Stimulated activated CD8-positive, alpha-beta memory T cell treated with anti-CD3 and anti-CD28 coated beads, Interleukin-12 subunit alpha, Interleukin-12 subunit beta, amount 100 ng/mL, for 1 hour (primary cell): ENCODE data around the gene CD209.

Experiments
- DNase-seq: peaks from one replicate; pipeline ENCODE4 v3.0.0-alpha.2; 2020; ENCODE audit warnings: low read depth

Gene CD209

DNA sequence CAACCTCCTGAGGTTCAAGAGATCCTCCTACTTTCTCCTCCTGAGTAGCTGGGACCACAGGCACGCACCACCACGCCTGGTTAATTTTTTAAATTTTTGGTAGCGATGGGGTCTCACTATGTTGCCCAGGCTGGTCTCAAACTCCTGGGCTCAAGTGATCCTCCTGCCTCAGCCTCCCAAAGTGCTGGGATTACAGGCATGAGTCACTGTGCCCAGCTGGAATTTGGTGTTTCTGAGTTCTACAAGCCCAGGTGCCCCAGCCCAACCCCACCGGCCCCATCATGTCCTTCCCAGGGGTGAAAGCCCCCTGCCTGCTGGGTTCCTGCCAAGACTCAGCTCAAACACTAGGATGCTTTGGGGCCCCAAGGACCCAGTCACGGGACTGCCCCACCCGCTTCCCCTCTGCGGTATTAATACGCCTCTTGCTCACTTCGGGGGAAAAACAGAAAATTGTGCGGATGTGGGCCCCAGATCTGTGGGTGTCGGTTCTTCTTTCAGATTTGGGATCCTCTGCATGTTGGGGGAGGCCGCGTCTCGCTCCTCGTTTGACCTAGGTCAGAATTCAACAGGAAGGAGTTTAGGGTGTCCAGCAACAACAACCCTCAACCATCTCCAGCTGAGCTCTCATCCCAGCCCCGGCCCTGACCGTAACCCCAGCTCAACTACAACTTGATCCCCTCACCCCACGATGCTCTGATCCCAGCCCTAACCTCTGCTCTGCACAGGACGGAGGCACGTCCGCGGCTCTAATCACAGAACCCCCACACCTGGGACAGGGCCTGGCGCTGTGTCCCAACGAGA lies 41.7 kb downstream of the CD209 start:
- peak; percentile 56 for DNase-seq

DNA sequence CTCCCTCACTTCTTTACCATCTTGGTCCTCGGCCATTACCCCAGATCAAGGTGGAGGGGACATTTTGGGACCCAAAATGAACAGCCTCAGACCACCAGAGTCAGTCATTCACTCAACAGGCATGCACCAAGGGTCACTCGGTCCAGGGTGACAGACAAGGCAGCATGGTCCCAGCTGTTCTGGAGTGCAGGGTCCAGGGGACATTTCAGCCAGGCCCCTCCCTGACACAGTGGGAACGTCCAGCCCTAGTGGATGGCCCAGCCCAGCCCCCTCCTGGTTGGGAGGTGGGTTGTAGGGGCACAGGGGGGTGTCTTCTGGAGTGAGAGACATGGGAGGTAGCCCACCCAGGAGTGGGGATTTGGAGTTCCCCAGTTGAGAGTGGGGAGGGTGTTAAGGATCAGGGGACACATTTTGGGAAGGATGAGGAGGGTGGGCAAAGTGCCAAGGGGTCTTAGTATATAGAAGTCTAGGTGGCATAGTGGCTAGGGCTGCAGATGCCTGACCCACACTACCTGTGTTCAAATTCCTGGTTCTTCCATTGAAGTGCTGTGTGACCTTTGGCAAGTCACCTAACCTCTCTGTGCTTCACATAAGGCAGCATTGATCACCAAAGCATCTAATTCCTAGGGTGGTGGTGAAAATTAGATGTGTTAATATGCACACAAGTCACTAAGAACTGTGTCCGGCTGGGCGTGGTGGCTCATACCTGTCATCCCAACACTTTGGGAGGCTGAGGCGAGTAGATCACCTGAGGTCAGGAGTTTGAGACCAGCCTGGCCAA lies 42.9 kb downstream of the CD209 start:
- no peak for DNase-seq

DNA sequence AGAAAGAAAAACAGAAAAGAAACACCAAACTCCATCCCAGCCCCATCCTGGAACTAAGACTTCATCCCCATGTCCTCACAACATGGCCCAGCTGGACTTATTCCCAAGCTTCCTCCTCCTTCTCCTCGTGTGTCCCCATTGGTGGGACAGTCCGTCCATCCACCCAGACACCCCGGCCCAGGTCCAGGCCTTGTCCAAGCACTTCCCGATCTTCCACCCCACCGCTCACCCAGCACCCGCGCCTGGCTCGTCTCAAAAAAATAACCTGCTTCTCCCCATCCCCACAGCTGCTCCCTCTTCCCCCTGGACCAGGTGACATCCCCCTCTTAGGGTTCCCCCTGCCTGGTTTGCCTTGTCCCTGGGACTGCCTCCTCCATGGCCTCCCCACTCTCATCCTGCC lies 44.0 kb downstream of the CD209 start:
- no peak for DNase-seq

DNA sequence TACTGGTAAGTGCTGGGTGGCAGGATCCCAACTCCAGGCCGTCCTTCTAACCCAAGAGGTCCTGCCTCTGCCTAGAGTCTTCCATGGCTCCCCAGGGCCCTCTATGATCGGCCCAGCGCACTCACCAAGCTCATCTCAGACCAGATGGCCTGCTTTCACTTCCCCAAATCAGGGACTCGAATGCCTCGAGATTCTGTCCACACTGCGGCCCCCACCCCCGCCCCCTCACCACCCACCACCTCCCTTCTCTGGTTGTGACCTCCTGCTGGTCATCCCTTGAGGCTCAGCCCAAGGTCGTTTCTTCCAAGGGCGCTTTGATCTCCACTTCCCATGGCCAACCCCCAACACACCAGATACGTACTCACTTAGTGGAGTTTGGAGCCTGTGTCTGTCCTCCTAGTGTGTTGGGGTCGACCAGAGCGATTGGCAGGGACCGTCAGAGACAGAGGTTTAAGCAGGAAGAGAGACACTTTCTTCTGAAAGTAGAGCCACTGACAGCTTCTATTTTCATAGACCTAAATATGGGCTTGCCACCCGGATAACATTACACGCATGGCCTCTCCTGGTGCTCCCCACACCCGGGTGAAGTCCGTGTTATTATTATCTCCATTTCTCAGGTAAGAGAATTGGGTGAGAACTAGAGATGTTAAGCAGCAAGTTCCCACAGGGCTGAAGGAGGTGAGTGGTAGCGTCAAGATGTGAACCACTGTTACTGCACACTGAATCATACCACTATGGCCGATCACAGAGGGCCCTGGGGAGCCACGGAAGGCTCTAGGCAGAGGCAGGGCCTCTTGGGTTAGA lies 45.5 kb downstream of the CD209 start, which contains the start of gene FCER2:
FCER2 (minus strand) TSS at position 478 of the 804 bp plus-strand sequence. CDS start 2,371 bp downstream, outside the sequence.
- no peak for DNase-seq

DNA sequence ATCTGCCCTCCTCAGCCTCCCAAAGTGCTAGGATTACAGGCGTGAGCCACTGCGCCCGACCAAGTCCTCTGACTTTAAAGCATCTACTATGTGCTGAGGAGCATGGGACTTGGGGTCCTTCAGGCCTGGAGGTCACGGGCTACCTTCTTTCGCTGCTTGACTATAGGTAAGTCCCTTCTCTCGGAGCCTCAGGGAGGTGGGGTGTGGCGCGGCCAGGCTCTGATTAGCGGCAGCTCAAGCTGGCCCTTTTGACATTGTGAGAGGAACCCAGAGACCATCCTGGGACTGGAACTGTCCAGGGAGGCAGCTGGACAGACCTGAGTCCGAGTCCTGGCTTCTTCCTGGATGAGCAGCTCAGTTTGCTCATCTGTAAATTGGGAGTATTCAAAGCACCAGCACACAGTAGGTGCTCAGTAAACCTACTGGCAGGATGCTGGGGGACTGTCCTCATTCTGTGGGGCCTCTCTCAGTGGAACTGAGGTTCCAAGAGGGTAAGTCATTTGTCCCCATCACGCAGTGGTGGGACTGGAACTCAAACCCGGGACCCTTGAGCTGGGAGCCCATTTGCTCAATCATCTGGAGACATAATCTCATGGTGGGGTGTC lies 46.2 kb downstream of the CD209 start:
- DNase-seq: no peak

DNA sequence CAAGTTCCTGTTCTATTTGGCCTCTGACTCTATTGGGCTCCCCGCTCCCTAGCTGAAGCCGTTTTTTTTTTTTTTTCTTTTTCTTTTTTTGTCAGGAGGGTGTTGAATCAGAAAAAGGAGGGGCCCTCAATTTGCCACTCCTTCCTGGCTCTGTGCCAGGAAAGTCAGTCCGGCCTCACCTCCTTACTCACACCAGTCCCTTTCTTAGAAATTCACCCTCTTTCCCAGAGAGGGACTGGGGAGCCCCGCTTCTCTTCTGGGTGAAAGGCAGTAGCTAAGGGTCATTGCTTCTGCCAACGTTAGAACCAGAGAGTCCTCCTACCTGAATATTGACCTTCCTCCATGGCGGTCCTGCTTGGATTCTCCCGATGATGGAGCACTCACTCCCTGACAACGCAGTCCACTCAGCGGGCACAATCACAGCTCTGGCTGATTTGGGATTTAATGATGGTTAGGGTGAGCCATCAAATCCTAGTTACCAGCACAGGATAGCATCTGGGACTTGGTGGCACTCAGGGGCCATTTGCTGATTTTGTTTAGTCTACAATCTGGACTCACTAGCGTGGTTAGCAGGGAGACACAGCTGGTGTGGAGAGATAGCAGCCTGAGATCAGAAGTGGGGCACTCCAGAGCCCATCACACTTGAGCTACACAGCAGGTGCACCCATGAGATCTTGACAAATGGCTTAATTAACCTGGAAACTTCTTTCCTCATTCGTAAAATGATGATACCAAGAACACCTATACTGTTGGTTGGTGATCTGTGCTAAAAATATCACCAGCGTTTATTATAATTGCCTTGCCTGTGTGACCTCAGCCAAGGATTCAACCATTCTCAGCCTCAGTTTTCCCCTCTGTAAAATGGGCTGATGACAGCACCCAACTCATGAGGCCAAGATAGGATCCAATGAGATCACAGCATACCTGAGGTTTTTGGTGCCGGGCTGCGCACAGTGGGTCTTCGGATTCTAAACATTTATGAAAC lies 47.6 kb downstream of the CD209 start:
- no peak for DNase-seq

DNA sequence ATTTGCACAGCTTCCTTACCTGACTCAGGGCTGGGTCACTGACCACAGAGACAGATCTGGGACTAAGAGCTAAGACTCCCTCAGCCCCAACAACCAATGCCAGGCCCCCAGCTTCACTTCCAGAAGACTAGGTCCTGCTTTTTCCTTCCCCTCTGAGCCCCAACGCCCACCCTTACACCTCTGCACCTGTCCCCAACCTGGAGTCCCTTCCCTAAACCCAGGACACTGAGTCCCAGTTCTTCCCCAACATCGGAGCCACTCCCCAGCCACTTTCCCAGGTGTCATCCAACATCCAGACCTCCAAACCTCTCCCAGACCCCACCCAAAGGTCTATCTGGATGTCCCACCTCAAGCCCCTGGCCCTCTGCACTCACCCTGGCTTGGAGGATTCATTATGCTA lies 48.3 kb downstream of the CD209 start:
- no peak for DNase-seq

DNA sequence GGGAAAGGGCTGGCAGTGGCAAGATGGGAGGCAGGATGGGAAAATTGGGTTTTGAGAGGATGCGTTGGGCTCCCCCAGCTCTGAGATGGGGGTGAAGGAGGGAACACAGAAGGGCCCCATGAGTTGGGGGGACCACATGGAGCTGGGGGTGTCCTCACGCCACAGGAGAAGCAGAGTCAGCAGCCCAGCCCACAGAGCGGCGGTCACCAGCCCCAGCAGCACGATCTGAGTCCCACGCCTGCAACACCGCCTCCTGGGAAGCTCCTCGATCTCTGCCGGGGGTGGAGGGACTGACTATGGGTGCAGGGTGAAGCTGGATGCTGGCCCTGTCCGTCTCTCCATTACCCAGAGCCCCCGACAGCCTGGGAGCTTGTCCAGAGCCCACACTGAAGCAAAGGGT lies 48.8 kb downstream of the CD209 start:
- DNase-seq: no peak

DNA sequence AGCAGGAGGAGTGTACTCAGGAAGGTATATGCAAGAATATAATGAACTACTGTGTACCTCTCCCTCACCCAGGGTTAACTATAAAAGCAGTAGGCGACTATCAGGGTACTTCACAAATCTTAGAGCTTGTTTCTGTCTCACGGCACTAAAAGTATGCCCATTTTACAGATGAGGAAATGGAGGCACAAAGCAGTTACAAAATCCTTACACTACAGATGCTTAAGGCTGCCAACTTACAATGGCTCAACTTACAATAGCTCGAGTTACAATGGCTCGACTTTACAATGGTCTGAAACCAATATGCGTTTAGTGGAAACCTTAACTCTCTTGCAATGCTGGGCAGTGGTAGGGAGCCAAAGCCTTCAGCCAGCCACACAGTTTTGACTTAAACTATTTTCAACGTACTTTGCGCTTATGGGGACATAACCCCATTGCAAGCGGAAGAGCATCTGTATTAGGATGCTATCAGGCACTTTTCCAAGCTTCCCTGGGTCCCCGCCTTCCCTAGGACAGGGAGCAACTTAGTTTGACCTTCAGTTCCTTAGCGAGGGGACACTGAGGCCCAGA lies 49.5 kb downstream of the CD209 start:
- DNase-seq: no peak

DNA sequence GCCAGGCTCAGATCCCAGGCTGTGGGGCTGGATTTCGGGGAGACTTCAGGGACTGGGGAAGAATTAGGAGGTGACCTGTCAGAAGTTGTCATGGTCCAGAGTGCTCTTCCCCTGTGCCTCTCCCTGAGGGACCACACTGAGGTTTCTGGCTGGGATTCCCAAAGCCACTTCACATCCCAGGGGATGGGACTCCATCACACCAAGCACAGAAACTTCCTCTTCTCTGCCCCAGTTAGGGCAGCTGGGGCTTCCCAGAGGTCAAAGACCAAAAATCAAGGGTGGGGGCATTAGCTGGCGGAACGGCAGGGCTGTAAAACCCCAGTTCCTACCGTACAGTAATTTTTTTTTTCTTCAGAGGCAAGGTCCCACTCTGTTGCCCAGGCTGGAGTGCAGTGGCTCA lies 52.8 kb downstream of the CD209 start:
- DNase-seq: no peak

DNA sequence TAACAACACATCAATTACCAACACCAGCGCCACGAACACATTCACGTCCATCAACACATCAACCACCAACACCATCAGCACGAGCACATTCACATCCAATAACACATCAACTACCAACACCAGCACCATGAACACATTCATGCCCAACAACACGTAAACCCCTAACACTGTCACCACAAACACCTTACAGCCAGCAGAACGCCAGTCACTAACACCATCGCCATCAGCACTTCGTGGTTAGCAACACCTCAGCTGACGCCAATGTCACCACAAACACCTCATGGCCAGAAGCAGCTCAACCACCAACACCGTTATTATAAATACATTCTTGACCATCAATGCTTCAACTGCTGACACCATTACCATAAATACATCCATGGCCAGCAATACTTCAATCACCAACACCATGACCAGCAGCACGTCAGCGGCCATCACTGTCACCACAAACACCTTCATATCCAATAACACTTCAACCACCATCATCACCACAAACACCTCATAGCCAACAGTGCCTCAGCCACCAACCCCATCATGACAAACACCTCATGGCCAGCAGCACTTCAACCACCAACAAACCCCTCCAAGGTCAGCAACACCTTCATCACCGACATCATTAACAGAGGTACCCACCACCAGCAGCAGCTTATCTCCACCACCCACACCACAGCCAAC lies 54.8 kb downstream of the CD209 start:
- no peak for DNase-seq

DNA sequence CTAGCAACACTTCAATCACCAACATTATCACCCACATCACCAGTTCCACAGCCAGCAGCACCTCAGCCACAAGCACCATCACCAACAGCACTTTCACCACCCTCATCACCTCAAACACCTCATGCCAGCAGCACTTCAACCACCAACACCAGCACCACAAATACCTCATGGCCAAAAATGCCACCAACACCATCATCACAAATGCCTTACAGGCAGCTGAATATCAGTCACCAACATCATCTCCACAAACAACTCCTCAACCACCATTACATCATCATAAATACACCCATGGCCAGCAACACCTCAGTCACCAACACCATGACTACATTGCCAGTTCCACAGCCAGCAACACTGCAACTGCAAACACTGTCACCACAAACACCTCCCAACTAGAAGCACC lies 55.8 kb downstream of the CD209 start:
- no peak for DNase-seq

DNA sequence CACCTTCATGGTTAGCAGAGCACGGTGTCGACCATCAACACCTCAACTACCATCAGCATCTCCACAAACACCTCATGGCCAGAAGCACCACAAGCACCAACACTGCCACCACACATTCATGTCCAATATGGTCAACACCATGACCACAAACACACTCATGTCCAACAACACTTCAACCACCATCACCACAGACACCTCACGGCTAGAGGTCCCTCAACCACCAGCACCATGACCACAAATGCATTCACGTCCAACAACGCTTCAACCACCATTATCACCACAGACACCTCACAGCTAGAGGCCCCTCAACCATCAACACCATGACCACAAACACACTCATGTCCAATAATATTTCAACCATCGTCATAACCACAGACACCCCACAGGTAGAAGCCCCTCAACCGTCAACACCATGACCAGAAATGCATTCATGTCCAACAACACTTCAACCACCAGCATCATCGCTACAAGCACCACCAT lies 56.5 kb downstream of the CD209 start:
- no peak for DNase-seq
